Measurements from ENCODE around the gene YJEFN3.

YJEFN3 gene

GRCh38 chr19:19540064-19540714 lies 11.5 kb downstream of the YJEFN3 start:
- peak; percentile 51 for DNase-seq (ENCODE audit: low read depth)

- DNase-seq (ENCODE audit: low read depth): peak; percentile 46
These were observed 12.2 kb downstream of the YJEFN3 start for GRCh38 chr19:19540715-19541515.

GRCh38 chr19:19541616-19542015 lies 12.9 kb downstream of the YJEFN3 start:
- DNase-seq (ENCODE audit: low read depth): no peak

- DNase-seq (ENCODE audit: low read depth): no peak
These were observed 13.8 kb downstream of the YJEFN3 start for GRCh38 chr19:19542507-19542906.

- no peak for DNase-seq (ENCODE audit: low read depth)
These were observed 14.4 kb downstream of the YJEFN3 start for GRCh38 chr19:19543101-19543500.

GRCh38 chr19:19543640-19544039 lies 14.9 kb downstream of the YJEFN3 start:
- no peak for DNase-seq (ENCODE audit: low read depth)

GRCh38 chr19:19544257-19544953 lies 15.7 kb downstream of the YJEFN3 start:
- no peak for DNase-seq (ENCODE audit: low read depth)

- no peak for DNase-seq (ENCODE audit: low read depth)
These were observed 16.4 kb downstream of the YJEFN3 start for GRCh38 chr19:19544954-19545591.

- no peak for DNase-seq (ENCODE audit: low read depth)
These were observed 17.0 kb downstream of the YJEFN3 start for GRCh38 chr19:19545707-19546106.

- no peak for DNase-seq (ENCODE audit: low read depth)
These were observed 18.0 kb downstream of the YJEFN3 start for GRCh38 chr19:19546751-19547162.

GRCh38 chr19:19547674-19548336 lies 19.1 kb downstream of the YJEFN3 start:
- no peak for DNase-seq (ENCODE audit: low read depth)

- no peak for DNase-seq (ENCODE audit: low read depth)
These were observed 20.4 kb downstream of the YJEFN3 start for GRCh38 chr19:19548915-19549759.

- no peak for DNase-seq (ENCODE audit: low read depth)
These were observed 21.2 kb downstream of the YJEFN3 start for GRCh38 chr19:19549804-19550464.

GRCh38 chr19:19550485-19550929 lies 21.8 kb downstream of the YJEFN3 start:
- DNase-seq (ENCODE audit: low read depth): no peak

GRCh38 chr19:19550972-19551852 lies 22.5 kb downstream of the YJEFN3 start:
- no peak for DNase-seq (ENCODE audit: low read depth)

- DNase-seq (ENCODE audit: low read depth): no peak
These were observed 23.1 kb downstream of the YJEFN3 start for GRCh38 chr19:19551853-19552192.

- DNase-seq (ENCODE audit: low read depth): no peak
These were observed 24.1 kb downstream of the YJEFN3 start for GRCh38 chr19:19552798-19553197.

- DNase-seq (ENCODE audit: low read depth): no peak
These were observed 25.0 kb downstream of the YJEFN3 start for GRCh38 chr19:19553670-19554069.
